Thyroid gland (tissue), 4 donors: ENCODE data around the gene IGF2R. TPM values are rescaled to one million over a fixed set of nuclear protein-coding genes. Genes with fewer than 3 reads are reported as not detected.

Experiments
- DNase-seq, 2 donors: peaks; one replicate each; pipeline ENCODE4 v3.0.0-alpha.2; 2019
- H3K27ac ChIP-seq, 3 donors: fragments of 200-600 bp; sonication (generic); 1 replicate in 2 of 3; 2 replicates in 1 of 3; pipeline ENCODE4 v1.5.1; 2016 to 2019; ENCODE audit warnings: mild to moderate bottlenecking in 1 of 3, moderate library complexity in 1 of 3
- H3K27me3 ChIP-seq: fragments of 200-600 bp; sonication (generic); one replicate; pipeline ENCODE4 v1.5.1; 2019
- H3K36me3 ChIP-seq, 2 donors: fragments of 200-600 bp; sonication (generic); one replicate each; pipeline ENCODE4 v1.5.1; 2016 to 2019
- H3K4me1 ChIP-seq, 2 donors: fragments of 200-600 bp; sonication (generic); one replicate each; pipeline ENCODE4 v1.5.1; 2017 to 2019
- H3K4me3 ChIP-seq, 3 donors: fragments of 200-600 bp; sonication (generic); replicated peaks in 1 of 3; 1 replicate in 2 of 3; 2 replicates in 1 of 3; pipeline ENCODE4 v1.5.1; 2016; ENCODE audit warnings: mild to moderate bottlenecking in 1 of 3
- H3K9me3 ChIP-seq: fragments of 200-600 bp; sonication (generic); one replicate; pipeline ENCODE4 v1.5.1; 2017
- POLR2A ChIP-seq, 2 donors: fragments of 450-650 bp; IDR thresholded peaks; one replicate each; pipeline ENCODE4 v1.6.1; 2017; ENCODE audit warnings: antibody characterized with exemption in 2 of 2, mild to moderate bottlenecking in 2 of 2, moderate library complexity in 1 of 2
- WGBS, 2 donors: methylation state at CpG; one replicate each; pipeline ENCODE4 v1.1.5; 2017; 5-methylcytosine and 5-hydroxymethylcytosine counted together
- intact Hi-C: fragments of 100-400 bp; cut with DNase I; formaldehyde crosslinking; loops from one replicate; pipeline ENCODE4 v1.15.1; 2023
- total RNA-seq, 4 donors: library from RNA; depleted of rRNA; stranded (reverse); fragments of >200 nt; gene quantifications; one replicate each; pipeline ENCODE4 v1.2.3, GENCODE V29; 2016
- TF ChIP-seq, protein P1 (sequence below), 6 experiments: fragments of 200-600 bp in 3 of 6; fragments of 450-650 bp in 3 of 6; sonication (generic) in 3 of 6; IDR thresholded peaks; one replicate each; pipeline ENCODE4 v1.5.1; 2016 to 2019; ENCODE audit warnings: antibody characterized with exemption in 6 of 6, mild to moderate bottlenecking in 2 of 6, inconsistent platforms in 1 of 6, moderate library complexity in 1 of 6

IGF2R gene
- total RNA-seq, 4 donors from 2014 or later = 82.1 to 104 (median 94.2) TPM

DNA sequence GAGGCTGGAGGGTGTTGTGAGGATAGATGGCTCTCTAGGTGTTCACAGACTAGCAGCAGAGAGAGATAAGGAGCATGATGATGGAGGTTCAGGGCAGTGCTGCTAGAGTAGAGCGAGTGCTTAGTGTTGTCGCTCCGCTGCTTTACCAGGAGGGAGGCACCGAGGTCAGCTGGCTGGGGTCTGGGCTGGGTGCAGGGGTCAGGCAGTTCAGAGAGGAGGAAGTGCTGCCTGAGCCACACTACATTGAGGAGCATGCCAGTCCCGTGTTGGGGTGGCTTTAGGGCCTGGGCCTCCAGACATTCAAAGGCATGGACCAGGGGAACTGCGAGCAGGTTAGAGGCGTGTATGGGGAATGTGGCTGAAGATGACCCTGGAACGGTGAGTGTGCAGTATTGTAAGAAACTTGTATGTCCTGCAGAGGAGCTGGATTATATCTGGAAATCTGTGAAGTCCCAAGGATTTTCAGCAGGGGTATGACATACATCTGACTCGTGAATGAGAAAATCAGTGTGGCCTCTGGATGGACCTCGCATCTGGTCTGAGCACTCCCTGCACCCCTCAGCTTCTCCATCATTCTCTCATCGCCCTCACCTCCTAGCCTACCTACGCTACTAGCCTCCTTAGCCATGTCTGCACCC is 66.9 kb downstream of the IGF2R start:
- peaks cover 0 to 3% of the 10 kb centered on the region in 2 donors for H3K4me1 ChIP-seq
- H3K9me3 ChIP-seq = no peaks in the 10 kb centered on the region
- intact Hi-C loops = loop anchor here (10.0 kb wide), 1 partner anchor 61 kb away; no protein-coding TSS in a partner anchor
- no peak for TF ChIP-seq POLR2A (IDR thresholded peaks at IDR 0.05)
- TF ChIP-seq, protein P1, sequence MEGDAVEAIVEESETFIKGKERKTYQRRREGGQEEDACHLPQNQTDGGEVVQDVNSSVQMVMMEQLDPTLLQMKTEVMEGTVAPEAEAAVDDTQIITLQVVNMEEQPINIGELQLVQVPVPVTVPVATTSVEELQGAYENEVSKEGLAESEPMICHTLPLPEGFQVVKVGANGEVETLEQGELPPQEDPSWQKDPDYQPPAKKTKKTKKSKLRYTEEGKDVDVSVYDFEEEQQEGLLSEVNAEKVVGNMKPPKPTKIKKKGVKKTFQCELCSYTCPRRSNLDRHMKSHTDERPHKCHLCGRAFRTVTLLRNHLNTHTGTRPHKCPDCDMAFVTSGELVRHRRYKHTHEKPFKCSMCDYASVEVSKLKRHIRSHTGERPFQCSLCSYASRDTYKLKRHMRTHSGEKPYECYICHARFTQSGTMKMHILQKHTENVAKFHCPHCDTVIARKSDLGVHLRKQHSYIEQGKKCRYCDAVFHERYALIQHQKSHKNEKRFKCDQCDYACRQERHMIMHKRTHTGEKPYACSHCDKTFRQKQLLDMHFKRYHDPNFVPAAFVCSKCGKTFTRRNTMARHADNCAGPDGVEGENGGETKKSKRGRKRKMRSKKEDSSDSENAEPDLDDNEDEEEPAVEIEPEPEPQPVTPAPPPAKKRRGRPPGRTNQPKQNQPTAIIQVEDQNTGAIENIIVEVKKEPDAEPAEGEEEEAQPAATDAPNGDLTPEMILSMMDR (IDR thresholded peaks at IDR 0.05) = no peak
- H3K27ac ChIP-seq = peak overlapping the region in 2 of 3 donors; percentile 14 to 45
- no peak overlapping the region for H3K4me3 ChIP-seq
- DNase-seq = no peak
- peaks cover 15 to 34% of the 10 kb centered on the region in 2 donors for H3K36me3 ChIP-seq
- 93 to 95% methylated on average over 12 of the region's 12 CpGs for WGBS, 2 donors
- no peaks in the 10 kb centered on the region for H3K27me3 ChIP-seq

DNA sequence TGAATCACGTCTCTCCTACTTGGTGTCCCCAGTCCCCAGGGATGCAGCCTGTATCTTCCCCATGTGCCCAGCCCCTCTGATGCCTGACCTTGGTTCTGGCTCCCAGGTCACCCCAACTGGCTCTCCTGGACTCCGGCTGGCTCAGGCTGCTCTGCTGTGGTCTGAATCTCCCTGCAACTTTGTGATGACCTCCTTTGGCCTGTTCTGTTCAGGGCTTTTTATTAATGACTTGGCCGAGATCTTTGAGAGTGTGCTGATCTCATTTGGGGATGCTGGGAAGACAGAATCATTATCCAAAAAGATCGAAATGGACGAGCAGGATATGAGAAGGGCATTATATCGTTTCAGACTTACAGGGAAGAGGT is 67.4 kb downstream of the IGF2R start:
- no peak overlapping the region for H3K4me3 ChIP-seq
- no peaks in the 10 kb centered on the region for H3K27me3 ChIP-seq
- TF ChIP-seq, protein P1 (IDR thresholded peaks at IDR 0.05) = no peak
- TF ChIP-seq POLR2A (IDR thresholded peaks at IDR 0.05) = no peak
- WGBS, 2 donors = 86 to 89% methylated on average over 6 of the region's 6 CpGs
- intact Hi-C loops = loop anchor here (10.0 kb wide), 1 partner anchor 62 kb away; no protein-coding TSS in a partner anchor
- peak overlapping the region in 2 of 3 donors; percentile 14 to 45 for H3K27ac ChIP-seq
- peaks cover 18 to 39% of the 10 kb centered on the region in 2 donors for H3K36me3 ChIP-seq
- no peak for DNase-seq
- peaks cover 4 to 5% of the 10 kb centered on the region in 2 donors for H3K4me1 ChIP-seq
- no peaks in the 10 kb centered on the region for H3K9me3 ChIP-seq

DNA sequence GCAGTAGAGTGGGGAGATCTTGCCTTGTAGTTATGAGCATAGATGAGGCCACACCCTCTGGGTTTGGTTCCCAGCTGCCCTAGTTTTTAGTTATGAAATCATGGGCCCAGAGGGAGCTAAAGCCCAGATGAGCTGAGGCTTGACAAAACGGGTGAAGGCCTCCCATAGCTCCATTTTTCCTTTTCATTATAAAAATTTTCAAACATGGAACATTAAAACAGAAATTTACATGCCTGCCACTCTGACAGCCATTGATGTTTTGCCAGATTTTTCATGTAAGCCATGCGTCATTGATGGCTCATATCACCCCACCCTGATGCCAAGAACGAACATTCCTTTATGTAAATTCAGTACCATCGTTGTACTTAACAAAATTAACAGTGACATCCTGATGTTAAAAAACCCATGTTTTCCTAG is 67.9 kb downstream of the IGF2R start:
- peaks cover 18 to 40% of the 10 kb centered on the region in 2 donors for H3K36me3 ChIP-seq

DNA sequence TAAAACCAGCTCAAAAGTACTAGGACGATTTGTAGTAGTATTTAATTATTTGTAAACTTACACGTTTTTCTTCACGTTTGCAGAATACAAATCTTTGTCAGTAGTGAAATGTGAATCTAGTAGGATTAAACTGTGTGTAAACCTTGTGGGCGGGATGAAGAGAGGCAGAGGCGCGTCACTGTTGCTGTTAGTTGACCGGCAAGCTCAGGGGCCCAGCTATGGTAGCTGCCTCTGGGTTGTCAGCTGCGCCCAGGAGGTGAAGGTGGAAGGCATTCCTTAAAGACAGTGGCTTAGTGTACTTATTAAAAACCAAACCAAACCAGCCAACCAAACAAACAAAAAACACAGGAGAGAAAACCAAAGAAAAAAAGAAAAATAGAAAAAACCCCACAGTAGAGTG is 69.6 kb downstream of the IGF2R start:
- intact Hi-C loops = loop anchor here (10.0 kb wide), 1 partner anchor 64 kb away; no protein-coding TSS in a partner anchor
- Histone ChIP-seq H3K27ac (no peak overlapping the region), H3K4me1 (peaks cover 13 to 23% of the 10 kb centered on the region in 2 donors), H3K36me3 (peaks cover 26 to 38% of the 10 kb centered on the region in 2 donors), H3K27me3 (no peaks in the 10 kb centered on the region), H3K9me3 (no peaks in the 10 kb centered on the region), H3K4me3 (no peak overlapping the region)
- TF ChIP-seq, protein P1 (IDR thresholded peaks at IDR 0.05) = no peak
- TF ChIP-seq POLR2A (IDR thresholded peaks at IDR 0.05) = no peak
- DNase-seq = no peak
- 97% methylated on average over 8 of the region's 8 CpGs for WGBS, 2 donors

More for the DNA sequence above, 67.9 kb downstream of the IGF2R start:
- no peak overlapping the region for H3K4me3 ChIP-seq
- peaks cover 7 to 9% of the 10 kb centered on the region in 2 donors for H3K4me1 ChIP-seq
- intact Hi-C loops = loop anchor here (10.0 kb wide), 1 partner anchor 62 kb away; no protein-coding TSS in a partner anchor
- TF ChIP-seq, protein P1 (IDR thresholded peaks at IDR 0.05) = no peak
- TF ChIP-seq POLR2A (IDR thresholded peaks at IDR 0.05) = no peak
- H3K27me3 ChIP-seq = no peaks in the 10 kb centered on the region
- H3K9me3 ChIP-seq = no peaks in the 10 kb centered on the region
- peak overlapping the region in 2 of 3 donors; percentile 14 to 45 for H3K27ac ChIP-seq
- DNase-seq = no peak
- 77 to 83% methylated on average over 4 of the region's 4 CpGs for WGBS, 2 donors

DNA sequence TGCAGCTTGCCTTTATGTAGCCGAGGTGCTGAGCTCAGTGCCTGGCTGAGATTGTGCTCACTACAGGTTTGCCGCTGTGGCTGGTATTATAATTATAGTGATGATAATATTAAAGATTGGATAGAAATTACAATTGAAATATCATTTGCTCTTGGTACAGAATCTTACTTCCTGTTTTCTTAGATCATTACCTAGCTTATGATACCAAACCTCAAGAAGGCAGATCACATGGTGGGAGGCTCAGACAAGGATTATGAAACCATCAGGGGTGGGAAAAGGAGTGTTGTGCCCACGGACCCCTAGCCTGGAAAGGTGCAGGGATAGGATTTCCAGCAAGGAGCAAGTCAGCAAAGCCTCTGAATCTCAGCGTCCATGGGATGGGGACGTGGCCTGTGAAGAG is 70.6 kb downstream of the IGF2R start:
- Histone ChIP-seq H3K27me3 (no peaks in the 10 kb centered on the region), H3K4me3 (no peak overlapping the region), H3K27ac (no peak overlapping the region), H3K4me1 (peaks cover 13 to 23% of the 10 kb centered on the region in 2 donors), H3K9me3 (no peaks in the 10 kb centered on the region), H3K36me3 (peaks cover 32 to 36% of the 10 kb centered on the region in 2 donors)
- TF ChIP-seq, protein P1 (IDR thresholded peaks at IDR 0.05) = no peak
- TF ChIP-seq POLR2A (IDR thresholded peaks at IDR 0.05) = no peak
- intact Hi-C loops = loop anchor here (10.0 kb wide), 1 partner anchor 65 kb away; no protein-coding TSS in a partner anchor
- WGBS, 2 donors = 92 to 93% methylated on average over 5 of the region's 5 CpGs
- DNase-seq = no peak
